Esophagus squamous epithelium (tissue), 5 donors: Measurements from ENCODE around the gene ORM1. TPM values are rescaled to one million over a fixed set of nuclear protein-coding genes. Genes with fewer than 3 reads are reported as not detected.
"Not testable (repeated sequence)": the region's sequence is repeated elsewhere in the genome, so short reads cannot be mapped to it uniquely, and the experiment has no call there.

ENCODE experiments used
- DNase-seq: peaks from one replicate; lab custom pipeline; 2025; lab: John Stamatoyannopoulos, UW
- H3K27ac ChIP-seq, 4 donors: fragments of 200-600 bp; sonication (generic); one replicate each; pipeline ENCODE4 v1.5.1; 2016 to 2019; ENCODE audit warnings: mild to moderate bottlenecking in 1 of 4
- H3K27me3 ChIP-seq, 4 donors: fragments of 200-600 bp; sonication (generic); 1 replicate in 3 of 4; 2 replicates in 1 of 4; pipeline versions ENCODE4 v1.5.1 to v1.6.0; 2017 to 2021; ENCODE audit warnings: antibody characterized with exemption in 1 of 4
- H3K36me3 ChIP-seq, 3 donors: fragments of 200-600 bp; sonication (generic); one replicate each; pipeline ENCODE4 v1.5.1; 2016 to 2019
- H3K4me1 ChIP-seq, 3 donors: fragments of 200-600 bp; sonication (generic); one replicate each; pipeline ENCODE4 v1.5.1; 2017 to 2019
- H3K4me3 ChIP-seq, 4 donors: fragments of 200-600 bp; sonication (generic); 1 replicate in 3 of 4; 2 replicates in 1 of 4; pipeline ENCODE4 v1.5.1; 2016 to 2019; ENCODE audit warnings: mild to moderate bottlenecking in 2 of 4, moderate library complexity in 1 of 4
- H3K9me3 ChIP-seq, 3 donors: fragments of 200-600 bp; sonication (generic); one replicate each; pipeline ENCODE4 v1.5.1; 2016 to 2019
- CTCF ChIP-seq, 6 experiments: fragments of 450-650 bp in 4 of 6; fragments of 200-600 bp in 2 of 6; sonication (generic) in 2 of 6; IDR thresholded peaks; one replicate each; pipeline ENCODE4 v1.5.1; 2016 to 2019; ENCODE audit warnings: antibody characterized with exemption in 6 of 6, mild to moderate bottlenecking in 4 of 6, moderate library complexity in 4 of 6
- POLR2A ChIP-seq, 4 donors: fragments of 450-650 bp; IDR thresholded peaks; one replicate each; pipeline ENCODE4 v1.6.1; 2017; ENCODE audit warnings: antibody characterized with exemption in 4 of 4, mild to moderate bottlenecking in 4 of 4, moderate library complexity in 3 of 4
- WGBS, 2 donors: methylation state at CpG; one replicate each; pipeline ENCODE4 v1.1.5; 2018; 5-methylcytosine and 5-hydroxymethylcytosine counted together
- intact Hi-C: fragments of 100-400 bp; cut with DNase I; formaldehyde crosslinking; loops from one replicate; pipeline ENCODE4 v1.15.0; 2022
- total RNA-seq, 4 donors: library from RNA; depleted of rRNA; stranded (reverse); fragments of >200 nt; gene quantifications; one replicate each; pipeline ENCODE4 v1.1.0, GENCODE V29; 2016
- donor health status: DM: yes; HTN: yes; CAD: no.

The ORM1 gene
- total RNA-seq, result under 1 TPM in 1 of 4 donors, not detected in 3; 0.41 TPM

- H3K36me3 ChIP-seq, H3K27ac ChIP-seq, DNase-seq, H3K4me1 ChIP-seq, H3K4me3 ChIP-seq, intact Hi-C loops, H3K9me3 ChIP-seq: not testable (repeated sequence)
- H3K27me3 ChIP-seq, result peaks cover 0 to 42% (median 0%) of the 10 kb centered on the region in 4 donors
- WGBS, 2 donors, result no CpG with 5 or more reads among the region's 15 CpGs
Observed at GRCh38 chr9:114322831-114323531, at the start of gene ORM1. TSS of gene ORM1 (plus strand) at chr9:114323098. CDS start at chr9:114323134, 36 bp downstream.

GRCh38 chr9:114273461-114273881 is 49.4 kb upstream of the ORM1 start:
- Histone ChIP-seq H3K27me3 (no peaks in the 10 kb centered on the region), H3K9me3 (no peaks in the 10 kb centered on the region), H3K27ac (peak overlapping the region in 1 of 4 donors; percentile 0), H3K4me3 (no peak overlapping the region), H3K4me1 (peaks cover 4 to 37% (median 14%) of the 10 kb centered on the region in 3 donors), H3K36me3 (no peaks in the 10 kb centered on the region)
- DNase-seq, result no peak
- no peak for TF ChIP-seq POLR2A (IDR thresholded peaks at IDR 0.05)
- no peak for TF ChIP-seq CTCF (IDR thresholded peaks at IDR 0.05)
- intact Hi-C loops, result no loop called here
- WGBS, 2 donors, result 41 to 54% methylated on average over 7 of the region's 7 CpGs

GRCh38 chr9:114274217-114274616 is 48.7 kb upstream of the ORM1 start:
- no peak overlapping the region for H3K27ac ChIP-seq
- DNase-seq, result no peak
- TF ChIP-seq POLR2A (IDR thresholded peaks at IDR 0.05) (no peak), CTCF (IDR thresholded peaks at IDR 0.05) (no peak)
- no peaks in the 10 kb centered on the region for H3K27me3 ChIP-seq
- peaks cover 4 to 45% (median 16%) of the 10 kb centered on the region in 3 donors for H3K4me1 ChIP-seq
- no peaks in the 10 kb centered on the region for H3K36me3 ChIP-seq
- no peak overlapping the region for H3K4me3 ChIP-seq
- 82 to 83% methylated on average over 5 of the region's 5 CpGs for WGBS, 2 donors
- no peaks in the 10 kb centered on the region for H3K9me3 ChIP-seq
- intact Hi-C loops, result no loop called here

- DNase-seq, result no peak
- H3K4me1 ChIP-seq, result peaks cover 4 to 55% (median 20%) of the 10 kb centered on the region in 3 donors
- WGBS, 2 donors, result 65 to 68% methylated on average over 6 to 9 of the region's 15 CpGs
- no peaks in the 10 kb centered on the region for H3K27me3 ChIP-seq
- H3K36me3 ChIP-seq, result no peaks in the 10 kb centered on the region
- TF ChIP-seq CTCF (IDR thresholded peaks at IDR 0.05), result no peak
- no peak for TF ChIP-seq POLR2A (IDR thresholded peaks at IDR 0.05)
- no peaks in the 10 kb centered on the region for H3K9me3 ChIP-seq
- H3K4me3 ChIP-seq, result no peak overlapping the region
- intact Hi-C loops, result no loop called here
- H3K27ac ChIP-seq, result no peak overlapping the region
Observed at GRCh38 chr9:114275246-114276004, 47.5 kb upstream of the ORM1 start.

- TF ChIP-seq CTCF (IDR thresholded peaks at IDR 0.05), result no peak
- TF ChIP-seq POLR2A (IDR thresholded peaks at IDR 0.05), result no peak
- H3K4me1 ChIP-seq, result peaks cover 4 to 59% (median 20%) of the 10 kb centered on the region in 3 donors
- intact Hi-C loops, result no loop called here
- H3K36me3 ChIP-seq, result no peaks in the 10 kb centered on the region
- WGBS, 2 donors, result 44 to 52% methylated on average over 16 to 17 of the region's 18 CpGs
- peak overlapping the region in 3 of 4 donors; percentile 13 to 57 (median 36) for H3K27ac ChIP-seq
- no peaks in the 10 kb centered on the region for H3K9me3 ChIP-seq
- no peaks in the 10 kb centered on the region for H3K27me3 ChIP-seq
- no peak for DNase-seq
- H3K4me3 ChIP-seq, result no peak overlapping the region
Observed at GRCh38 chr9:114276908-114277821, 45.7 kb upstream of the ORM1 start.
